Suprapubic skin (tissue), 3 donors: ENCODE results near the gene CENPX.

ENCODE experiments used
- EP300 ChIP-seq: sonication (generic); formaldehyde crosslinking; IDR thresholded peaks from one replicate; pipeline ENCODE4 v1.6.1; 2017; ENCODE audit warnings: antibody characterized with exemption
- TF ChIP-seq, protein P1 (sequence below), 2 donors: fragments of 200-600 bp in 1 of 2; fragments of 450-650 bp in 1 of 2; sonication (generic) in 1 of 2; IDR thresholded peaks; one replicate each; pipeline ENCODE4 v1.5.1; 2016 to 2019; ENCODE audit warnings: antibody characterized with exemption in 2 of 2, mild to moderate bottlenecking in 1 of 2, moderate library complexity in 1 of 2

DNA sequence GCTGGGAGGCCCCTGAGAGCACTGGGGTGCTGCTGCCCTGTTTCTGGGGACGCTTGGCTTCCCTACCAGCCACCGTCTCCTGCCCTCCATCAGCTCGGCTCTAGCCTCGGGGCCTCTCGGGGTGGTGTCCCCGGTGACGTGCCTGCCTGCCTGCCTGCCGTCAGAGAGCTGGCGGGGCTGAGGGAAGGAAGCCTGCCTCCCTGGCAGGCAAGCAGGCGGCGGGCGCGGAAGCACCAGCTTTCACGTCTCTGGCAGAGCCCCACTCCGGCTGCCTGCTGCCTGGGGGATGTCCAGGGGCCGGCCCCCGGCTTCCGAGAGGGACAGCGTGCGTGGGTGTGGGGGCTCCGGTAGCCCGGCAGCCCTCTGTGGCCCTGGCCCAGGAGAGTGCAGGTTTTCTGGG lies 9.3 kb downstream of the CENPX start:
- TF ChIP-seq, protein P1, sequence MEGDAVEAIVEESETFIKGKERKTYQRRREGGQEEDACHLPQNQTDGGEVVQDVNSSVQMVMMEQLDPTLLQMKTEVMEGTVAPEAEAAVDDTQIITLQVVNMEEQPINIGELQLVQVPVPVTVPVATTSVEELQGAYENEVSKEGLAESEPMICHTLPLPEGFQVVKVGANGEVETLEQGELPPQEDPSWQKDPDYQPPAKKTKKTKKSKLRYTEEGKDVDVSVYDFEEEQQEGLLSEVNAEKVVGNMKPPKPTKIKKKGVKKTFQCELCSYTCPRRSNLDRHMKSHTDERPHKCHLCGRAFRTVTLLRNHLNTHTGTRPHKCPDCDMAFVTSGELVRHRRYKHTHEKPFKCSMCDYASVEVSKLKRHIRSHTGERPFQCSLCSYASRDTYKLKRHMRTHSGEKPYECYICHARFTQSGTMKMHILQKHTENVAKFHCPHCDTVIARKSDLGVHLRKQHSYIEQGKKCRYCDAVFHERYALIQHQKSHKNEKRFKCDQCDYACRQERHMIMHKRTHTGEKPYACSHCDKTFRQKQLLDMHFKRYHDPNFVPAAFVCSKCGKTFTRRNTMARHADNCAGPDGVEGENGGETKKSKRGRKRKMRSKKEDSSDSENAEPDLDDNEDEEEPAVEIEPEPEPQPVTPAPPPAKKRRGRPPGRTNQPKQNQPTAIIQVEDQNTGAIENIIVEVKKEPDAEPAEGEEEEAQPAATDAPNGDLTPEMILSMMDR (IDR thresholded peaks at IDR 0.05), result no peak
- TF ChIP-seq EP300, result no peak
